ENCODE measurements around the gene CRACR2B. TPM values are rescaled to one million over a fixed set of nuclear protein-coding genes. Genes with fewer than 3 reads are reported as not detected.

CRACR2B gene
- total and polyA plus RNA-seq, 2 donors from 2014 or later = 16.5 to 22.6 TPM

DNA sequence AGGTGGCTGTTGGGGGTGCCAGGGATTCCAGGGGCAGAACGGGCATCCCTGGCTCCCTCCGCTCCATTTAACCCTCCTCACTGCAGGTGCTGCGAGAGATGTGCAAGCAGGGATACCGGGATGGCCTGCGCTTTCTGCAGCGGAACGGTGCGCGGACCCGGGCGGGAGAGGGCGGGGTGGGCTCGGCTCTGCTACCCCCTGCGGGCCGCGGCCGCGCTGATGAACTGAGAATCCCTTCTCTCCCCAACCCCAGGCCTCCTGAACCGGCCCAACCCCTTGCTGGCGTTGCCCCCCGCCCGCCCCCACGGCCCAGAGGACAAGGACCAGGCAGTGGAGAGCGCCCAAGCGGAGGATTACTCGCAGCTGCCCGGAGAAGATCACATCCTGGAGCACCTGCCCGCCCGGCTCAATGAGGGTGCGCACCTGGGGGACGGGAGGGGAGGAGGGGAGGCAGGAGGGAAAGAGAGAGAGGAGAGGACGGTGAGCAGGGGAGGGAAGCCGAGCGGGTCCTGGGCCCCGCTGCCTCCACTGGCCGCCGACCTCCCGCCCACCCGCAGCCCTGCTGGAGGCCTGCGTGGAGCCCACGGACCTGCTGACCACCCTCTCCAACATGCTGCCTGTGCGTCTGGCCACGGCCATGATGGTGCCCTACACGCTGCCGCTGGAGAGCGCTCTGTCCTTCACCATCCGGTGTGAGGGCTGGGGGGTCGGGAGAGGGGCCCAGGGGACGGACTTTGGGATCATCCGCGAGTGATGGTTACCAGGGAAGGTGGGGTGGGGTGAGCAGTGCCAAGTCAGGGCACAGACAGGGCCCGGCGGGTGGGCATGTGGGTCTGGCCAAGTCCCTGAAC is 4.1 kb upstream of the CRACR2B start:
- H3K9ac ChIP-seq (ENCODE audit: low read length in 3 of 3) = no peak overlapping the region
- no peak for FAIRE-seq
- no peak for DNase-seq

DNA sequence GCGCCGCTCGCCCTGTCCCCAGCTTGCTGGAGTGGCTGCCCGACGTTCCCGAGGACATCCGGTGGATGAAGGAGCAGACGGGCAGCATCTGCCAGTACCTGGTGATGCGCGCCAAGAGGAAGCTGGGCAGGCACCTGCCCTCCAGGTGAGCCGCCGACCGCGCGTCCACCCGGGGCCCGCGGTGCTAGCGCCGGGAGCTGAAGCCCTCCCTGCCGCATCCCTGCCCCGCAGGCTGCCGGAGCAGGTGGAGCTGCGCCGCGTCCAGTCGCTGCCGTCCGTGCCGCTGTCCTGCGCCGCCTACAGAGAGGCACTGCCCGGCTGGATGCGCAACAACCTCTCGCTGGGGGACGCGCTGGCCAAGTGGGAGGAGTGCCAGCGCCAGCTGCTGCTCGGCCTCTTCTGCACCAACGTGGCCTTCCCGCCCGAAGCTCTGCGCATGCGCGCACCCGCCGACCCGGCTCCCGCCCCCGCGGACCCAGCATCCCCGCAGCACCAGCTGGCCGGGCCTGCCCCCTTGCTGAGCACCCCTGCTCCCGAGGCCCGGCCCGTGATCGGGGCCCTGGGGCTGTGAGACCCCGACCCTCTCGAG is 3.3 kb upstream of the CRACR2B start:
- TF ChIP-seq, protein P1, sequence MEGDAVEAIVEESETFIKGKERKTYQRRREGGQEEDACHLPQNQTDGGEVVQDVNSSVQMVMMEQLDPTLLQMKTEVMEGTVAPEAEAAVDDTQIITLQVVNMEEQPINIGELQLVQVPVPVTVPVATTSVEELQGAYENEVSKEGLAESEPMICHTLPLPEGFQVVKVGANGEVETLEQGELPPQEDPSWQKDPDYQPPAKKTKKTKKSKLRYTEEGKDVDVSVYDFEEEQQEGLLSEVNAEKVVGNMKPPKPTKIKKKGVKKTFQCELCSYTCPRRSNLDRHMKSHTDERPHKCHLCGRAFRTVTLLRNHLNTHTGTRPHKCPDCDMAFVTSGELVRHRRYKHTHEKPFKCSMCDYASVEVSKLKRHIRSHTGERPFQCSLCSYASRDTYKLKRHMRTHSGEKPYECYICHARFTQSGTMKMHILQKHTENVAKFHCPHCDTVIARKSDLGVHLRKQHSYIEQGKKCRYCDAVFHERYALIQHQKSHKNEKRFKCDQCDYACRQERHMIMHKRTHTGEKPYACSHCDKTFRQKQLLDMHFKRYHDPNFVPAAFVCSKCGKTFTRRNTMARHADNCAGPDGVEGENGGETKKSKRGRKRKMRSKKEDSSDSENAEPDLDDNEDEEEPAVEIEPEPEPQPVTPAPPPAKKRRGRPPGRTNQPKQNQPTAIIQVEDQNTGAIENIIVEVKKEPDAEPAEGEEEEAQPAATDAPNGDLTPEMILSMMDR (IDR thresholded peaks at IDR 0.05; ENCODE audit: borderline replicate concordance, extremely low read depth, insufficient read depth) = no peak
- no peak overlapping the region for H3K27ac ChIP-seq (ENCODE audit: low read depth in 2 of 2, low read length in 2 of 2)
- peaks cover 0 to 4% (median 0%) of the 10 kb centered on the region in 3 donors for H3K36me3 ChIP-seq (ENCODE audit: control insufficient read depth in 2 of 3, insufficient read depth in 3 of 3, low read length in 3 of 3)
- DNase-seq (peak in 3 of 5 donors; percentile 61 to 86 (median 66)), FAIRE-seq (no peak)
- intact Hi-C loops (cut with DNase I) = no loop called here
- H3K27me3 ChIP-seq (ENCODE audit: control insufficient read depth, insufficient read depth, low read length) = no peaks in the 10 kb centered on the region
- peaks cover 0 to 44% (median 32%) of the 10 kb centered on the region in 3 donors for H3K4me1 ChIP-seq (ENCODE audit: control insufficient read depth in 2 of 3, insufficient read depth in 2 of 3, low read depth in 1 of 3, low read length in 3 of 3)
- H3K9me3 ChIP-seq (ENCODE audit: control insufficient read depth in 2 of 3, insufficient read depth in 1 of 3, low read length in 3 of 3) = no peaks in the 10 kb centered on the region
- no peak overlapping the region for H3K4me3 ChIP-seq (ENCODE audit: low read length in 3 of 3)
- no peak overlapping the region for H3K9ac ChIP-seq (ENCODE audit: low read length in 3 of 3)

More for the DNA sequence above, 4.1 kb upstream of the CRACR2B start:
- H3K36me3 ChIP-seq (ENCODE audit: control insufficient read depth in 2 of 3, insufficient read depth in 3 of 3, low read length in 3 of 3) = peaks cover 0 to 4% (median 0%) of the 10 kb centered on the region in 3 donors
- intact Hi-C loops (cut with DNase I) = no loop called here
- peaks cover 0 to 39% (median 27%) of the 10 kb centered on the region in 3 donors for H3K4me1 ChIP-seq (ENCODE audit: control insufficient read depth in 2 of 3, insufficient read depth in 2 of 3, low read depth in 1 of 3, low read length in 3 of 3)
- H3K27me3 ChIP-seq (ENCODE audit: control insufficient read depth, insufficient read depth, low read length) = no peaks in the 10 kb centered on the region
- no peak overlapping the region for H3K27ac ChIP-seq (ENCODE audit: low read depth in 2 of 2, low read length in 2 of 2)
- TF ChIP-seq, protein P1 (IDR thresholded peaks at IDR 0.05; ENCODE audit: borderline replicate concordance, extremely low read depth, insufficient read depth) = no peak
- H3K9me3 ChIP-seq (ENCODE audit: control insufficient read depth in 2 of 3, insufficient read depth in 1 of 3, low read length in 3 of 3) = no peaks in the 10 kb centered on the region
- no peak overlapping the region for H3K4me3 ChIP-seq (ENCODE audit: low read length in 3 of 3)

DNA sequence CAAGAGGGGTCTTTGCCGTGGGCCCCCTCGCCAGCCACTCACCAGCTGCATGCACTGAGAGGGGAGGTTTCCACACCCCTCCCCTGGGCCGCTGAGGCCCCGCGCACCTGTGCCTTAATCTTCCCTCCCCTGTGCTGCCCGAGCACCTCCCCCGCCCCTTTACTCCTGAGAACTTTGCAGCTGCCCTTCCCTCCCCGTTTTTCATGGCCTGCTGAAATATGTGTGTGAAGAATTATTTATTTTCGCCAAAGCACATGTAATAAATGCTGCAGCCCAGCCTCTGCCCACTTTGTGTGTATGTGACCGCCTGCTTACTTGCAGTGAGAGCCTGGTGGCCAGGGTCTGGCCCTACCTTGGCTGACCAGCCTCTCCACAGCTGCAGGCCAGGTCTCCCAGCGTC is 2.8 kb upstream of the CRACR2B start:
- DNase-seq (no peak), FAIRE-seq (no peak)
- H3K9me3 ChIP-seq (ENCODE audit: control insufficient read depth in 2 of 3, insufficient read depth in 1 of 3, low read length in 3 of 3) = no peaks in the 10 kb centered on the region
- no peak overlapping the region for H3K27ac ChIP-seq (ENCODE audit: low read depth in 2 of 2, low read length in 2 of 2)
- TF ChIP-seq, protein P1 (IDR thresholded peaks at IDR 0.05; ENCODE audit: borderline replicate concordance, extremely low read depth, insufficient read depth) = no peak
- intact Hi-C loops (cut with DNase I) = no loop called here
- no peaks in the 10 kb centered on the region for H3K27me3 ChIP-seq (ENCODE audit: control insufficient read depth, insufficient read depth, low read length)
- H3K4me1 ChIP-seq (ENCODE audit: control insufficient read depth in 2 of 3, insufficient read depth in 2 of 3, low read depth in 1 of 3, low read length in 3 of 3) = peaks cover 0 to 49% (median 32%) of the 10 kb centered on the region in 3 donors
- no peak overlapping the region for H3K4me3 ChIP-seq (ENCODE audit: low read length in 3 of 3)
- peaks cover 0 to 4% (median 0%) of the 10 kb centered on the region in 3 donors for H3K36me3 ChIP-seq (ENCODE audit: control insufficient read depth in 2 of 3, insufficient read depth in 3 of 3, low read length in 3 of 3)
- no peak overlapping the region for H3K9ac ChIP-seq (ENCODE audit: low read length in 3 of 3)

Measured in kidney (tissue), 14 donors.